IPS-11a (cell line): ENCODE results near the gene DVL2.

Experiments
- H3K4me3 ChIP-seq: one replicate; pipeline ENCODE4 v1.5.1; 2013; ENCODE audit warnings: low read depth, low read length, control low read depth

The DVL2 gene

GRCh38 chr17:7234083-7234951 is at the start of gene DVL2:
DVL2 (minus strand) TSS chr17:7234517; CDS start chr17:7234262, 255 bp downstream.
- peak within 1 kb of the TSS; percentile 96 for H3K4me3 ChIP-seq

- no peak overlapping the region for H3K4me3 ChIP-seq
Observed at GRCh38 chr17:7283471-7284216, 49.3 kb upstream of the DVL2 start.

GRCh38 chr17:7282752-7283321 is 48.5 kb upstream of the DVL2 start:
- no peak overlapping the region for H3K4me3 ChIP-seq

- peak overlapping the region; percentile 63 for H3K4me3 ChIP-seq
Observed at GRCh38 chr17:7281953-7282751, 47.8 kb upstream of the DVL2 start.

GRCh38 chr17:7281074-7281952 is 47.0 kb upstream of the DVL2 start, which contains the start of gene SLC2A4:
SLC2A4 (plus strand) TSS chr17:7281718; CDS start chr17:7281935, 217 bp downstream.
- peak within 1 kb of the TSS; percentile 63 for H3K4me3 ChIP-seq

- H3K4me3 ChIP-seq, result peak overlapping the region; percentile 30
Observed at GRCh38 chr17:7280519-7281073, 46.3 kb upstream of the DVL2 start.

GRCh38 chr17:7279448-7279847 is 45.1 kb upstream of the DVL2 start:
- H3K4me3 ChIP-seq, result no peak overlapping the region

- H3K4me3 ChIP-seq, result no peak overlapping the region
Observed at GRCh38 chr17:7266784-7267183, 32.5 kb upstream of the DVL2 start.

- peak overlapping the region; percentile 100 for H3K4me3 ChIP-seq
Observed at GRCh38 chr17:7263801-7264078, 29.4 kb upstream of the DVL2 start.

- peak overlapping the region; percentile 100 for H3K4me3 ChIP-seq
Observed at GRCh38 chr17:7262935-7263800, 28.9 kb upstream of the DVL2 start.

GRCh38 chr17:7262192-7262934 is 28.0 kb upstream of the DVL2 start, which contains the start of gene CLDN7:
CLDN7 (minus strand) TSS chr17:7262478; CDS start chr17:7262043, 435 bp downstream.
- peak within 1 kb of the TSS; percentile 100 for H3K4me3 ChIP-seq

GRCh38 chr17:7261379-7262191 is 27.3 kb upstream of the DVL2 start:
- peak overlapping the region; percentile 100 for H3K4me3 ChIP-seq

- peak overlapping the region; percentile 100 for H3K4me3 ChIP-seq
Observed at GRCh38 chr17:7260651-7261378, 26.5 kb upstream of the DVL2 start.

- peak overlapping the region; percentile 100 for H3K4me3 ChIP-seq
Observed at GRCh38 chr17:7260151-7260550, 25.8 kb upstream of the DVL2 start.

GRCh38 chr17:7259555-7259889 is 25.2 kb upstream of the DVL2 start:
- no peak overlapping the region for H3K4me3 ChIP-seq

GRCh38 chr17:7258731-7259554 is 24.6 kb upstream of the DVL2 start:
- no peak overlapping the region for H3K4me3 ChIP-seq
